T-helper 2 cell (primary cell): ENCODE results near the gene DDX52.
"Not testable (repeated sequence)": the region's sequence is repeated elsewhere in the genome, so short reads cannot be mapped to it uniquely, and the experiment has no call there.

Experiments used
- DNase-seq, 5 experiments: peaks; one replicate each; pipeline versions ENCODE4 v3.0.0 to v3.0.0-alpha.2; 2012 to 2022

Gene DDX52

GRCh38 chr17:37650419-37651003 lies 7.3 kb upstream of the DDX52 start:
- no peak for DNase-seq

- DNase-seq: no peak
Measured at GRCh38 chr17:37648555-37648954, 5.3 kb upstream of the DDX52 start.

DNA sequence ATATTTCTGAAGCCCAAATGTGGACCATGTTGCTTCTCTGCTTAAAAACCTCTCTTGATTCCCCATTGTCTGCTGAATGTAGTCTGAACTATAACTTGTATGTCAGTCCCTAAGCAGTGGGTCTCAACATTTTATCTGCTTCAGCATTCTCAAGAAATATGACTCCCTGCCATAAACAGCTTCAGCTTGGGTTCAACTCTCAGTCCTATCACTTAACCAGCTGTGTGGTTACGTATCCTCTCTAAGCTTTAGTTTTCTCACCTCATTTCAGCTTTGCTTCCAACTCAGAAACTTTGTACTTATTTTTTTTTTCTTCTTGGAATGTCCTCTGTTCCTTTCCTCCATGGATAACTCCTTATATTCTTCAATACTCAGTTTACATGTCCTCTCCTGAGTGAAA lies 4.6 kb upstream of the DDX52 start:
- no peak for DNase-seq

- DNase-seq: no peak
Measured at GRCh38 chr17:37643869-37644268, 623 bp upstream of the DDX52 start.

GRCh38 chr17:37642681-37643080 lies 565 bp downstream of the DDX52 start:
- peak in 1 of 5 experiments; percentile 28 for DNase-seq

DNA sequence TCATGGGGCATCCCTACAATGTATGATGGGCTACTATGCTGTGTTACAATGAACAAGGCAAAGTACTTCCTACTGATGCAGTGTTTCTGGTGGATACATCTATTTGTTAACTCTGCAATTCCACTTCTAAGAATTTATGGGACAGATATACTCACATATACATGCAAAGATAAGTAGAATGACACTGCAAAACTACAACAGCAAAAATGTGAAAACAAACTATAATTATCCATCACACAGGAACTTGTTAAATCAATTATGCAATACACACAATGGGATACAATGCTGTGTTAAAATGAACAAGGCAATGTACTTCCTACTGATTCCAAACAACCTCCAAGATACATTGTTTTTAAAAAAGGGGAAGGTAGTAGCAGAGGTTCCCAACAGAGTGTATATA lies 3.2 kb downstream of the DDX52 start:
- no peak for DNase-seq

- no peak for DNase-seq
Measured at GRCh38 chr17:37637956-37638355, 5.3 kb downstream of the DDX52 start.

GRCh38 chr17:37616430-37616829 lies 26.8 kb downstream of the DDX52 start:
- DNase-seq: not testable (repeated sequence)

- DNase-seq: no peak
Measured at GRCh38 chr17:37614823-37615222, 28.4 kb downstream of the DDX52 start.

GRCh38 chr17:37614391-37614790 lies 28.9 kb downstream of the DDX52 start:
- DNase-seq: no peak

DNA sequence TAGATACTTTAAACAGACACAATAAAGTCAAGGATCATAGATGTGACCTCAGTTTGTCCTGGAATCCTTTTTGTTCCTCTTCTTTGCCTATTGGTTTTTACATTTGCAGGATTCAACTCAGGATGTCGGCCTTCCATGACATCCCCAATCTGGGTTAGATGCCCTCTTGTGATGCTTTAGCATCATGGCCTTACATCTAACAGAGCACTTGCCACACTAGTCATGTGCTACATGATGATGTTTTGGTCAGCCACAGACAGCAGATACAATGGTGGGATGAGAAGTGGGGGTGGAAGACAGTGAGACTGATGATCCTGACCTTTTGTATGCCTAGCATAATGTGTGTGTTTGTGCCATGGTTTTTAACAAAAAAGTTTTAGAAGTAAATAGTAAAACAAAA lies 32.3 kb downstream of the DDX52 start:
- no peak for DNase-seq

- not testable (repeated sequence) for DNase-seq
Measured at GRCh38 chr17:37610041-37610420, 33.2 kb downstream of the DDX52 start.

- peak; percentile 88 to 98 (median 92) for DNase-seq
Measured at GRCh38 chr17:37609170-37610040, 33.8 kb downstream of the DDX52 start, which contains the start of gene SYNRG. Gene SYNRG, minus strand, starts transcription at chr17:37609418. Its CDS starts 63 bp downstream, at chr17:37609355.

DNA sequence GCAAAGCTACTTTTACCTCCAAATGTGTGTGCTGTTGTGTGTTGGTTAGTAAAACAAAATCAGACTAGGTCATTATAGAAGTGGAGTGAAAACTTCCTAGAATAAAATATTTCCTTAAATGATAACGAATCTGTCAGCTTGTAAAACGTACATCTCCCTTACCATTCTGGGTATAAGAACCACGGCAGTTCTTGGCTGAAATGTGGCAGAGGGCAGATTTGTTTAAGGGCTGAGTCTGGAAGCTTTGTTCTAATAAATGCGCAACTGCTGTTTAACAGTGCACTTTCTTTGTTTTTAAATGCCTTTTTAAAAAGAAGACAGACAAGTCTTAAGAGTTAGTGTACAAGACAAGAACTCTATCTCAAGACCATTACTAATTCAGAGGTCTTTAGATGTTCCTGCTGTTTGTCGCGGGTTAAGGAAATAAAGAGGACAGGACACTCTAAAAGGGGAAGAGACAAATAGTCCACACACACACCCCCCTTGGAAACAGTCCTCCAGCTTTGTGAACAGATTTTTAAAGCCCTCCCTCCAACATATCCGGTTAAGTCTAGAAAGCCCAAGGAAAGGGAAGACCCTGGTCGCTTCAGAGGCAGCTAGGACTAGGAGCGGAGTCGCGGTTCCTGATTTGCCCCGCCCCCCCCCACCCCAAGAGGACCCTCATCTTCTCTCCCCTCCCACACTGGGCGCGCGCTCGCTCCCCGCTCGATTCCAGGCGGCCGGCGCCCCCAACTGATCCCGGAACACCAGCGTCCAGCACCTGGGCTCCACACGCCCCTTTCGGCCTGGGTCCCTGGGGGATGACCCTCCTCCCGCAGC lies 34.7 kb downstream of the DDX52 start:
- DNase-seq: peak in 4 of 5 experiments; percentile 15 to 42 (median 16)

- DNase-seq: peak in 3 of 5 experiments; percentile 13 to 72 (median 66)
Measured at GRCh38 chr17:37607637-37608331, 35.5 kb downstream of the DDX52 start.

DNA sequence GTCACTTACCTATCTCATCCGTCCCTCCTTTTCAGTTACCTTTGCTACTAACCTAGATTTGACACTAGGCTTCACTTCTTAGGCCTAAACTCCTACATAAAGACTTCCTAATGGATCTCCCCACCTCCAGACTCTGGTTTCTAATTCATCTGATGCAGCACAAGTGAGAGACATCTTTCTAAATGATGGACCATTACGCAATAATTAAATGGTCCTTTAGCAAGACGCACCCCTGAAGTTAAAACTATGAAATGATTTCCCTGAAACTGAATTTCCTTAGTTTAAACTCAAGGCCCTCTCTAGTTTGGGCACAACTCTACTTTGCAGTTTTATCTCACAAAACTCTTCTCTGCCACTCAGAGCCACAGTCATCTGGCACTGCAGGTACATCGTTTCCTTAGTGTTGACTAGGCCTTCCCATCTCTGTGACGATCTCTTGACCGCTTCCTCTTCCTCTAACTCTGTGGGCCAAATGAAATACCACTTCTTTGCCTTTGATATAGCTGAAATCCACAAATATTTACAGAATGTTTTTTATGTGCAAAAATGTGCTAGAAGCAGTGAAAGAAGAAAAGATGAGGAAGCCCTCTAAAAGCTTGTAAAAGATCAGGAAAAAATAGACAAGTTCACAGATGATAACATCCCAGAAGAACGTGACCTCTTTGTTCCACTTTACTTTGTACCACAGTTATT lies 37.3 kb downstream of the DDX52 start:
- peak in 3 of 5 experiments; percentile 8 to 86 (median 57) for DNase-seq

DNA sequence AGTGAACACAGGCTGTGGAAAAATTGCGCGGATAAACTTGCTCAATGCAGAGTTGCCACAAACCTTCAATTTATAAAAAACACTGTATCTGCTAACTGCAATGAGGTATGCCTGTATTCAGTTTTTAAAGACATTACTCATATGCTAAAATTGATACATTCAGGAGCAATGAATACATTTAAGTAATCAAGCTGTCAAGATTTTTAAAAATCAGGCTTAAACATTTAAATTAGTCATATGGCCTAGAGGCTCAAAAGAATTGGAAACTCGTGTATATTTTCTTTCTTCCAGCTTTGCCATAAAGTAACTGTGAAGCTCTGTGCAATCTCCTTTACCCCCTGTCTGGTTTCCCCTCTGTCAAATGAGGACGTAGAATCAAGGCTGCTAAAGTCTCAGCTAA lies 38.2 kb downstream of the DDX52 start:
- DNase-seq: no peak

GRCh38 chr17:37604556-37604955 lies 38.7 kb downstream of the DDX52 start:
- peak in 1 of 5 experiments; percentile 27 for DNase-seq

DNA sequence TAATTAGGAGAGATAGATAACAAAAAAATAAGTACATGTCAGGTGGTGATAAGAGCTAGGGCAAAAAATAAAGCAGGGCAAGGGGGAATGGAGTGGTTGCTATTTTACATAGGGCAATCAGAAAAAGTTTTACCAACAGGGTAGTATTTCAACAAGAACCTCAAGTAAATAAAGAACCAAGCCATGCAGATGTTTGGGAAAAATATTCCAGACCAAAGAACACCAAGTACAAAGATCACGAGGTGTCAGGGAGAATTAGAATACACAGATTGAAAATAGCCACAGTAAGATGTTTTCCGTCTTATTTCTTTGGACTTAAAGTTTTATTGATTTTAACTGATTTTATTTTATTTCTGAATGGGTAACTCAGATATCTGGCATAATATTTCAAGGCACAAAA lies 45.1 kb downstream of the DDX52 start:
- DNase-seq: no peak

GRCh38 chr17:37592291-37592690 lies 51.0 kb downstream of the DDX52 start:
- DNase-seq: no peak

GRCh38 chr17:37585066-37585465 lies 58.2 kb downstream of the DDX52 start:
- DNase-seq: no peak

GRCh38 chr17:37576281-37576680 lies 67.0 kb downstream of the DDX52 start:
- DNase-seq: no peak
